Neural progenitor cell (in vitro differentiated cells): ENCODE results near the gene MRPS9.

Source experiments
- EZH2 ChIP-seq: fragments of 200-600 bp; sonication (generic); IDR thresholded peaks from 2 replicates; pipeline ENCODE4 v1.6.1; 2017; ENCODE audit warnings: antibody characterized with exemption, mild to moderate bottlenecking, moderate library complexity
- EZH2phosphoT487 ChIP-seq: fragments of 200-600 bp; sonication (generic); IDR thresholded peaks from 2 replicates; pipeline ENCODE4 v1.6.1; 2017; ENCODE audit warnings: antibody characterized with exemption
- TF ChIP-seq, protein P1 (sequence below): fragments of 200-600 bp; sonication (generic); IDR thresholded peaks from 2 replicates; pipeline ENCODE4 v1.5.1; 2017; ENCODE audit warnings: antibody characterized with exemption, mild to moderate bottlenecking

DNA sequence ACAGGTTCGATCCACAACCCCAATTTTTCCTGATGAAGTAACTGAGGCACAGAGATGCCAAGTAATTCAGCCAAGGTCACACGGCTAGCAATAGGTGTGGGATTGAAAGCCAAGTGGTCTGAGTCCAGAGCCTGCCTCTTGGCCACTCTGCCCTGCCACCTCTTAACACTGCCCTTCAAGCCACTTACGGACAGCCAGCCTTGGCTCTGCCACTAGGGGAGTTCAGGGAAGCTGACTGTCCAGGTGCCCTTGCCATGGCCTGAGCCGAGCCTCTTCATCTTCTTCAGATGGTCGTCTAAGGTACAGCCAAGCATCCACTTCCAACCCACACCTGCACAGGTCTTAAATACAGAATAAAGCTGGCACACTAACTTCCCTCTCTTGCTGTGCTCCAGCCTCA lies 104.4 kb downstream of the MRPS9 start:
- TF ChIP-seq, protein P1, sequence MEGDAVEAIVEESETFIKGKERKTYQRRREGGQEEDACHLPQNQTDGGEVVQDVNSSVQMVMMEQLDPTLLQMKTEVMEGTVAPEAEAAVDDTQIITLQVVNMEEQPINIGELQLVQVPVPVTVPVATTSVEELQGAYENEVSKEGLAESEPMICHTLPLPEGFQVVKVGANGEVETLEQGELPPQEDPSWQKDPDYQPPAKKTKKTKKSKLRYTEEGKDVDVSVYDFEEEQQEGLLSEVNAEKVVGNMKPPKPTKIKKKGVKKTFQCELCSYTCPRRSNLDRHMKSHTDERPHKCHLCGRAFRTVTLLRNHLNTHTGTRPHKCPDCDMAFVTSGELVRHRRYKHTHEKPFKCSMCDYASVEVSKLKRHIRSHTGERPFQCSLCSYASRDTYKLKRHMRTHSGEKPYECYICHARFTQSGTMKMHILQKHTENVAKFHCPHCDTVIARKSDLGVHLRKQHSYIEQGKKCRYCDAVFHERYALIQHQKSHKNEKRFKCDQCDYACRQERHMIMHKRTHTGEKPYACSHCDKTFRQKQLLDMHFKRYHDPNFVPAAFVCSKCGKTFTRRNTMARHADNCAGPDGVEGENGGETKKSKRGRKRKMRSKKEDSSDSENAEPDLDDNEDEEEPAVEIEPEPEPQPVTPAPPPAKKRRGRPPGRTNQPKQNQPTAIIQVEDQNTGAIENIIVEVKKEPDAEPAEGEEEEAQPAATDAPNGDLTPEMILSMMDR, result peak; percentile 10
- TF ChIP-seq EZH2phosphoT487 (no peak), EZH2 (no peak)
